NCI-H2029 (cell line): ENCODE measurements around the gene SOCS2.
A peak's percentile ranks its signal among the peaks of the same experiment; 100 is the strongest.

Experiments used
- DNase-seq: peaks from one replicate; lab custom pipeline; 2025; lab: John Stamatoyannopoulos, UW

Gene SOCS2

GRCh38 chr12:93568091-93568490, 4.4 kb upstream of the SOCS2 start:
- DNase-seq: no peak

DNA sequence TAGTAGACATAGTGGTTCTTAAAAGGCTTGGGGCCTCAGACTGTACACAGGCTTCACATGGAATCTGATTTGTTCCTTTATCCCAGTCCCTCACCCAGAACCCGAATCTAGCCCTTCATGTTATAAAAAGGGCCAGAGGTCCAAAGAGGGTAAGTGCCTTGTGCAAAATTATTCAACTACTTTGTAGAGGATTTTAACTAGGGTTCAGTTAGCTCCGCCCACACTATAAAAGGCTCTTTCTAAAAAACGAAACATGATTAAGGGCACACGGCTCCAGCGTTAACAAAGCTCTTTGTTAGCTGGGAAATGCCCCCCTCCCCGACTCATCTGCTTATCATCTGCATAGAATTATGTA, 3.2 kb upstream of the SOCS2 start:
- DNase-seq: no peak

- peak; percentile 33 for DNase-seq
These were observed 2.6 kb upstream of the SOCS2 start for GRCh38 chr12:93569656-93570551.

GRCh38 chr12:93570552-93571364, 1.7 kb upstream of the SOCS2 start:
- DNase-seq: peak; percentile 58

DNA sequence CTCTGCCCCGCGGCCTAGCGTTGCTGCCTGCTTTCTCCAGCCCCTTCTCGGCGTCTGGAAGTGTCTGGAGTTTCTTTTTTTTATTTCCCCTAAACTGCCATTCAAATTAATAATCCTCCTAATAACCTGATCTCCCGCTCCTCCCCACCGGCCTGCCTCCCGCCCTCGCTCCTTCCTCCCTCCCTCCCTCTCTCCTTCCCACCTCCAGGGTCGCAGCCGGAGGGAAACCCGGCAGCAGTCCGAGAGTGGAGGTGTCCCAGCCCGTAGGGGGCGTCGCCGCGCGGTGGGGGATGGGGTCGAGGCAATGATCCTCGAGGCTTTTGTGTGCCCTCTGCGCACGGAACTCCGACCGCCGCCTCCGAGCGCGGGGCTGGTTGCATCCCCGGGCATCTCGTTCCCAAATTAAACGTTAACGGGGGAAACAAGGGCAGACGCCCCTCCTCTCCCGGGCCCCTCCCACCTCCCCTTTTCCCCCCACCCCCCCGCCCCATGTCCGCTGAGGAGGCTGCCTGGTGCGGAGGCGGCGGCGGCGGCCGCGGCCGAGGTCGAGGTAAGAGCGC, 1.0 kb upstream of the SOCS2 start:
- no peak for DNase-seq

DNA sequence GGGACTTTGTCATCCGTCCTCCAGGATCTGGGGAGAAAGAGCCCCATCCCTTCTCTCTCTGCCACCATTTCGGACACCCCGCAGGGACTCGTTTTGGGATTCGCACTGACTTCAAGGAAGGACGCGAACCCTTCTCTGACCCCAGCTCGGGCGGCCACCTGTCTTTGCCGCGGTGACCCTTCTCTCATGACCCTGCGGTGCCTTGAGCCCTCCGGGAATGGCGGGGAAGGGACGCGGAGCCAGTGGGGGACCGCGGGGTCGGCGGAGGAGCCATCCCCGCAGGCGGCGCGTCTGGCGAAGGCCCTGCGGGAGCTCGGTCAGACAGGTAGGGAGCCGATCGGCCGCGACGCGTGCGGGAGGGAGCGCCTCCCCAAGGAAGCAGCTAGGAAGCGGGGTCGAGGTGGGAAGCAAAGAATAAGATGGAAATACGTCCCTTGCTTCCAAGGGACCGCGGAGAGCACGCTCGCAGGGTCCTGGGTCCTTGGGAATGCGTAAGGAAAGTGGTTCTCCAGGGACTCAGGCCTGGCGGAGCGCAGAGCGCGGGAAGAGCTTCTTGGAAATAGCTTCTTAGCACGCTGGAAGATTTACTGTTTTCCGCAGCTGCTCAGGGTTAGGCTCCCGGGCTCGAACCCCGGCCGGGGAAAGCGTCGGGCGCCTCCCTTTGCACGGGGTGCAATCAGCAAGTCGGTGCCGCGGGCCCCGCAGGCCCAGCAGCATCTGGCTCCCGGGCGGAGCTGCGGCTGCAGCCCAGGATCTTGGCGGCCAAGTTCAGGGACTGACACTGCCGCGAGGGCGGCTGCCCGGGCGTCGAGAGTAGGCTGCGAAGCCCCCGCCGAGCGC, 457 bp downstream of the SOCS2 start:
- no peak for DNase-seq

GRCh38 chr12:93573552-93574223, 1.2 kb downstream of the SOCS2 start:
- no peak for DNase-seq

GRCh38 chr12:93577222-93577621, 4.7 kb downstream of the SOCS2 start:
- DNase-seq: no peak

GRCh38 chr12:93578221-93578620, 5.7 kb downstream of the SOCS2 start:
- no peak for DNase-seq

GRCh38 chr12:93580682-93581081, 8.2 kb downstream of the SOCS2 start:
- no peak for DNase-seq

DNA sequence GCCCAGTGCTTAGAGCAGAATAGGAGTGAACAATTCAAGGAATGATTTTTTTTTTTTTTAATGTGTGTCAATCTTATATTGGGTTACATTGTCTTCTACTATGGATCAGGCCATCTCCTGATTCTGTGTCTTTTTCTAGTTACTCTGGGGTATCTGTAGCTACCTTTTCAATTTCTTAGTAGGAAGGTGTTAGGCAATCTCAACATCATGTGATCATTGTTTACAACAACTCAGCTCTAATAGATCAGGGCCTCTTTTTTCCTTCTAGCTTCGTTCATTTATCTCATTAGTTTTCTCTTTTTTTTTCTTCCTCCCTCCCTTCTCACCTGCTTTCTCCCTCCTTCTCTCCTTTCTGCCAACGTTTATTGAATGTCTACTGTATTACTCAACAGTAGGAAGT, 8.9 kb downstream of the SOCS2 start:
- DNase-seq: no peak

- no peak for DNase-seq
These were observed 9.9 kb downstream of the SOCS2 start for GRCh38 chr12:93582351-93582750.

DNA sequence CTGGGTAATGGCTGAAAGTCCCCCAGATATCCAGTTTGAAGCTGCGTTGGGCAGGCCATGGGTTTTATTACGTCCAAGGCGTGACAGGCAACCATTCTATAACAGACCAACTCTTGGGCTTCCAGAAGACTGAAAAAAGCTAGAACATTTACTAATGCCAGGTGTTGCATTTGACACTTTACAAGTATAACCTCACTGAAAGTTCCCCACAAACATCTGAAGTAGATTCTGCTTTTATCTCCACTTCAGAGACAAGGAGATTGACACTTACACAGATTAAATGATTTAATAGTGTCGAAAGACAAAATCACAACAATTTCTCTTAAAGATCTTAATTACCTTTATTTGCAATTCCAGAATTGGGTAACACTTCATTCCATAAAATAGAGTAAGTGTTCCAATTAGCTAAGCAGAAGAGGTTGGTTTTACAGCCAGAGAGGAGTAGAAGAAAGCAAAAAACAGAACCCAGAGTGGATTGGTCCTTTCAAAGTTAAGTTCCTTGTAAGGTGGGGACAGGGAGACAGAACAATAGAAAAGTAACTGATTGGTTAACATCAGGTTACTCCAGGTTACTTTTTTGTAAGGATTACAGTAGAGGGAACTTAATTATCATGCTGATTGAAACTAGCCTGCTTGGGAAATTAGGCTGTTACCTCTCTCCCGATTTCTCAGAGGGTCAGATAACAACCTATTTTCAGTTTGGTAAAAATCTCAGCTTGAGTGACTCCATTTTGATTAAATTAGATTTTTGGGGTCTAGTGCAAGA, 11.3 kb downstream of the SOCS2 start:
- DNase-seq: no peak

GRCh38 chr12:93585247-93585646, 12.8 kb downstream of the SOCS2 start:
- DNase-seq: no peak

- DNase-seq: no peak
These were observed 15.1 kb downstream of the SOCS2 start for GRCh38 chr12:93587611-93588010.

DNA sequence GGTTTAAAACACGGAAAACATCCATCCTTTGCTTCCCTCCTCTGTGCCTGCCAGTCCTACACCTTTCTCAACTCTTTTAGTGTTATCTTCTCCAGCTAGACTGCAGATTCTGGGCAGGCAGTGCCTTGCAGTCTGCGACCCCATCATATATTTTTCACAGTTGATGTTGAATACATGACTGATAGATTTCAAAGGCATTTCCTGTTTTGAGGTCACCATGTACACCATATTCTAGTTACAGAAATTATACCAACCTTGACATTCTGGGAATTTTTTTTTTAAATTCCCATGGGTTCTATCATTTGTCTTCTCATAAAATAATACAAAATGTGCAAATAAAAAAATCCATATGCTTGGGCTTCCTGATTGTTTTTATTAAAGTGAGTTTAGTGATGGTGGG, 16.6 kb downstream of the SOCS2 start:
- DNase-seq: no peak

DNA sequence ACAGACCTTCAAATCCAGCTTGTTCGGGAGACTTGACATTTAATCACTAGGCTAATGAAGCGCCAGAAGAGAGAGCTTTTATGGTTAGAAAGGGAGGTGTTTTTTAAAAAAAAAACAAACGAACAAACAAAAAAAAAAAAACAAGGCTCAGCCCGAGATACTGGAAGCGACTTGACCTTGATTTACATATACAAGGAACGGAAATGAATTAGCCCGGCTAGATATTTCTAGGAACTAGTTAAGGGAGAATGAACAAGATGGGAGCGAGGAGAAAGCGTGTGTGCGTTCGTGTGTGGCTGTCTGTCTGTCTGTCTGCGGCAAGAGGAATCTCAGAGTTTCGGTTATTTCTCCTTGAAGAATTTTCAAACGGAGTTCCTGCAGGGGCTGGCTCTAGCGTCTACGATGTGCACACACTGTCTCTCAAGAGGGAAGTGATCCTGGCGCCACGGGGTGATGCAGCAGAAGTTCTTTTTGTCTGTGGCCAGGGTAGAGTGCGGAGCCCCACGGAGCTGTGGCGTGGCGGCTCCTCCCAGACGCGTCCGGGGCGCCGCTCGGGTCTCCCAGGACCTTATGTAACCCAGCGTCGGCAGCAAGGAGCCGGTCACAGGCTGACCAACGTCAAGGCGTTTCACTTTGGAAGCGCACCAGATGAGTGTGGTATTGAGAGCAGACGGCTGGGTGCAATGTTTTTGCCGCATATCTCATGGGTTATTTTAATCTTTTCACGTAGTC, 18.8 kb downstream of the SOCS2 start:
- no peak for DNase-seq

DNA sequence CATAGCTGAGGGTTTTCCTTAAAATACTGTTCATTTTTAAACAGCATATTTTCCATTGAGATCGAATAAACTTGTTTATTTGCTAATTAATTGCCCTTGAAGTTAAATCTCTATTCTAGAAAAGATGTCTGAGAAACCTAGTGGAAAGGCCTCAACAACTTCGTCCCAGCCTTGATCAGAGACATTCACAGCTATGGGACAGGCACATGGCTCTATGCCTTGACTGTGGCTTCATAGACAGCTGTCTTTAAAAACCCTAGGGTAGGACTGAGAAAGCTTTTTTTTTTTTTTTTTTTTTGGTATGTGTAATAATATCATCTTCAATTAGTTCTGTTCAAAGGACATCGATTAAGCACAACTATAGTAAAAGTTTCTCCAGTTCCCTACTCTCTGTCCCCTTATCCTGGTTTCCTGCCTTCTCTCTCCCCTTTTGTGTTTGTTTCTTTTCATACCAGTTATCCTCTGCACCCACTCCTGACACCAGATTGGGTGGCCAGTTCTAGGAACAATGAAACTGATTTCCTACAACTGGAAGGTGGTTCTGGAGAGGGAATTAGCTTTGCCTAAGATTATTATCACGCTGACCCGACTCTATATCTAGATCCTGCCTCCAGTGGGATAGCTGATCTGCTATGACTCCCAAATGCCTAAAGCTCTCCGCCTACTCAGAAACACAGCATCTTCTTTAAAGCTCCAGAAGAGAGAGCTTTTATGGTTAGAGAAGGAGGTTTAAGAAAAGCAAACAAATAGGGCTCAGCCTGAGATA, 20.3 kb downstream of the SOCS2 start:
- no peak for DNase-seq

DNA sequence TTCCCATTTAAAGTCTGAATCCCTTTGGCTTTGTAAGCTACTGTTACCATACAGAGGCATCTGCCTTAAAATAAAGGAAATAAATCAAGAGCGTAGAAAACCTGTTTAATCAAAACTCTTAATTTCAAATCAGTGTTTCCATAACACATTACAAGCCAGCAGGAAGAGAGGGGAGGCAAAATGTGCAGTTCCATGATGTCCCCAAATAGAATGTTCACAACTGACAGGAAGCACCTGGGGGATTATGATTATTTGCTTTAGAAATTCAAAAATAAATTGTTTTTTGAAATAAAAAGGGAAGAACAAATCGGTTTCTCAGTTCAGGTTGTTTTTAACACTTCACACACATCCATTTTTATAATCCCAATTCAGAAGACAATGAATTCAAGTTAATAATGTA, 21.4 kb downstream of the SOCS2 start:
- no peak for DNase-seq
